Gastroesophageal sphincter (tissue), 3 donors: ENCODE data around the gene CELSR3.

ENCODE experiments used
- CTCF ChIP-seq, 4 experiments: fragments of 200-600 bp in 2 of 4; fragments of 450-650 bp in 2 of 4; sonication (generic) in 1 of 4; IDR thresholded peaks; one replicate each; pipeline ENCODE4 v1.5.1; 2017 to 2019; ENCODE audit warnings: antibody characterized with exemption in 4 of 4, mild to moderate bottlenecking in 2 of 4, moderate library complexity in 2 of 4
- EP300 ChIP-seq: sonication (generic); formaldehyde crosslinking; IDR thresholded peaks from one replicate; pipeline ENCODE4 v1.6.1; 2017; ENCODE audit warnings: antibody characterized with exemption, mild to moderate bottlenecking
- POLR2A ChIP-seq, 2 donors: fragments of 450-650 bp; IDR thresholded peaks; one replicate each; pipeline ENCODE4 v1.6.1; 2017; ENCODE audit warnings: antibody characterized with exemption in 2 of 2, mild to moderate bottlenecking in 2 of 2, moderate library complexity in 1 of 2
- POLR2AphosphoS5 ChIP-seq: sonication (generic); formaldehyde crosslinking; IDR thresholded peaks from one replicate; pipeline ENCODE4 v1.6.1; 2017; ENCODE audit warnings: antibody characterized with exemption

DNA sequence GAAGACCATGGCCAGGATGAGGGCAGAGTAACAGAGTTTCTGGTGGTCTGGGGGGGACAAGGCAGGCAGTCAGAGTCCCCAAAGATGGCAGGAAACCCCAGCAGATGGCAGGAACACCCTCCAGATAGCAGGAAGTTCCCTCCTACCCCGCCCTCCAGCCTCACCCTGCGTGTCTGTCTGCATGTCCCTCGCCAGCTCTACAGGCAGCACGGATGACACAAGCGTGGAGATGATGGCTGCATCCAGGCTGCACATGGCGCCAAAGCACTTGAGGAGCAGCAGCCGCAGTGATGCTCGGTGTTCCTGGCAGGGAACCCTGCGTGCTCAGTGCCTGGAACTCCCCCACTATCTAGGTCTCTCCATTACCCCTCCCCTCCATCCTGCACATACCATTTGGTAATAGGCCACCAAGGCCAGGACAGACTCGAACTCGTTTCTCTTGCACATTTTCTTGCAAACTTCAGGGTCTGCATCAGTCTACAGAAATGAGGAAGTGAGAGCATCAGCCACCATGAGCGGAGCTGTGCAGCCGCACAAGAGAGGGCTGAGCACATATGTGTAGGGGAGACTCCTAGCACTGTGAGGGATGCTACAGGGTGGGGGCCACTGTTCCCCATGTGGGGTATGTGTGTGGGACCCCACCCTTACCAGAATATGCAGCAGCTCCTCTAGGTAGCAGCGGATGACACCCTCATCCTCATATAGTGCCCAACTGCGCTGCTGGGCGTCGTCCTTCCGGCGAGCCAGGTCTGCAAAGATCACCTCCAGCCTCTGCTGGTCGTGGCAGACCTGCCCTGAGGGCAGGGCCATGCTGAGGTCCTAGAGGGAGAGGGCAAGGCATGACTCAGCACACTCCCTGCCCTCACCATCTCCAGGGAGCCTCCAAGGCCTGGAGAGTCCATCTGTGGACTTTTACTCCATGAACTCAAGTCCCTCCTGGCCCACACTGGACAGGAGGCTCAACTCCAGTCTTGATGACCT is 17.0 kb upstream of the CELSR3 start:
- TF ChIP-seq CTCF (IDR thresholded peaks at IDR 0.05) (no peak), POLR2A (IDR thresholded peaks at IDR 0.05) (no peak), POLR2AphosphoS5 (no peak), EP300 (no peak)
